Measurements from ENCODE around the gene EFNA5. TPM values are rescaled to one million over a fixed set of nuclear protein-coding genes. Genes with fewer than 3 reads are reported as not detected.

The EFNA5 gene
- total and polyA plus RNA-seq, 7 donors, result 0.32 to 5.4 (median 2.1) TPM

DNA sequence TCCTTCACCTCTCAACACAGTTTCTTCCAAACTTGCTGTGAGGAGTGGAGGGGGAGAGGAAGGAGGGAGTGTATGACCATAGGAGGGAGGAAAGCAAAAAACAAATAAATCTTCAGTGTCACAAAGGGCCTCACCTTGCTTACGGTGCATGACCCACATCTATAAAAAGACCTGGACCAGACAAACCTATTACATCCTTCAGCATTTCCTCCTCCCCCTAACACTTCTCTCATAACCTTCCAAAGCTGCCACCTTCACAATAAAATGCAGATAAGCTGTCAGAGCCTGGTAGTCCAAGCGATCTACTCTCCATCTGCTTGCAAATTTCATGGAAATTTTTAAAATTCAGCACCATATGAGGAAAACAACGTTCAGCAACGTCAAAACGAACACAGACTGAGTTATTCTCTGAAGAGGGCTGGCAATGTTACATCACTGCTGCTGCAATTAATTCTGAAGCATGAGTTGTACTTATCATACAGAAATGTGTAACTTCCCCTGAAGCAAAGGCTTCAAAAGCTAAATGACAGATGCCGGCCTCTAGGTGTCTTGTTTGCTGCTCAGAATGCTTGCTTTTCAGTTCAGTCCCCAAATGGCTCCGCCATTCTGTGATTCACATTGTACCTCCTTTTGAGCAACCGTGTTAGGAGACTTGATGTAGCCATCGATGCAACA, 62.9 kb downstream of the EFNA5 start:
- no peaks in the 10 kb centered on the region for H3K4me1 ChIP-seq
- peaks cover 0 to 3% (median 0%) of the 10 kb centered on the region in 3 donors for H3K27me3 ChIP-seq (ENCODE audit: insufficient read depth in 3 of 3, low read length in 2 of 3)
- no peaks in the 10 kb centered on the region for H3K9me3 ChIP-seq
- TF ChIP-seq, protein P1, sequence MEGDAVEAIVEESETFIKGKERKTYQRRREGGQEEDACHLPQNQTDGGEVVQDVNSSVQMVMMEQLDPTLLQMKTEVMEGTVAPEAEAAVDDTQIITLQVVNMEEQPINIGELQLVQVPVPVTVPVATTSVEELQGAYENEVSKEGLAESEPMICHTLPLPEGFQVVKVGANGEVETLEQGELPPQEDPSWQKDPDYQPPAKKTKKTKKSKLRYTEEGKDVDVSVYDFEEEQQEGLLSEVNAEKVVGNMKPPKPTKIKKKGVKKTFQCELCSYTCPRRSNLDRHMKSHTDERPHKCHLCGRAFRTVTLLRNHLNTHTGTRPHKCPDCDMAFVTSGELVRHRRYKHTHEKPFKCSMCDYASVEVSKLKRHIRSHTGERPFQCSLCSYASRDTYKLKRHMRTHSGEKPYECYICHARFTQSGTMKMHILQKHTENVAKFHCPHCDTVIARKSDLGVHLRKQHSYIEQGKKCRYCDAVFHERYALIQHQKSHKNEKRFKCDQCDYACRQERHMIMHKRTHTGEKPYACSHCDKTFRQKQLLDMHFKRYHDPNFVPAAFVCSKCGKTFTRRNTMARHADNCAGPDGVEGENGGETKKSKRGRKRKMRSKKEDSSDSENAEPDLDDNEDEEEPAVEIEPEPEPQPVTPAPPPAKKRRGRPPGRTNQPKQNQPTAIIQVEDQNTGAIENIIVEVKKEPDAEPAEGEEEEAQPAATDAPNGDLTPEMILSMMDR (IDR thresholded peaks at IDR 0.05), result no peak
- H3K36me3 ChIP-seq (ENCODE audit: insufficient read depth in 1 of 2, low read depth in 1 of 2), result no peaks in the 10 kb centered on the region
- H3K27ac ChIP-seq, result no peak overlapping the region
- H3K4me3 ChIP-seq, result no peak overlapping the region
- ATAC-seq (no peak), DNase-seq (no peak)
- intact Hi-C loops (cut with DNase I), result no loop called here
- WGBS, 3 donors, result 51 to 54% (median 51%) methylated on average over 9 of the region's 9 CpGs

DNA sequence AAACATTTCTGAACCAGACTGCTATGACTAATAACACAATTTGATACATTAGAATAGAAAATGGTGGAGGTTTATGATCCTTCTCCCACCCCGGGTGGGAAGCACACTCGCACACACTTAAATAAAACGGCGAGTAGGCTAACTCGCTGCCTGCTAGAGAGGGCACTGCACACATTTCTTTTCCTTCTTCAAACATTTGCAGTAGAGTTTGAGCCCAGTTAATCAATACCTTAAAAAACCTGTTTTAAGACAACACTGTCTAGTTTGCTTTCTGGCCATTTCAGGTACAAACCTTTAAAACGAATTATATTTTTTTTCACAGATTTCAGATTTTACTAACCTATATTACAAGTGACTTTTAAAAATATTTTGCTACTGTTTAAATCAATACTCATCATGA, 63.5 kb downstream of the EFNA5 start:
- no peak for DNase-seq
- Histone ChIP-seq H3K9me3 (no peaks in the 10 kb centered on the region), H3K4me3 (no peak overlapping the region), H3K4me1 (no peaks in the 10 kb centered on the region), H3K27ac (no peak overlapping the region), H3K36me3 (ENCODE audit: insufficient read depth in 1 of 2, low read depth in 1 of 2) (no peaks in the 10 kb centered on the region), H3K27me3 (ENCODE audit: insufficient read depth in 3 of 3, low read length in 2 of 3) (peaks cover 0 to 3% (median 0%) of the 10 kb centered on the region in 3 donors)
- WGBS, 3 donors, result 78 to 87% (median 80%) methylated on average over 6 of the region's 6 CpGs
- intact Hi-C loops (cut with DNase I), result no loop called here
- no peak for ATAC-seq
- TF ChIP-seq, protein P1 (IDR thresholded peaks at IDR 0.05), result no peak

DNA sequence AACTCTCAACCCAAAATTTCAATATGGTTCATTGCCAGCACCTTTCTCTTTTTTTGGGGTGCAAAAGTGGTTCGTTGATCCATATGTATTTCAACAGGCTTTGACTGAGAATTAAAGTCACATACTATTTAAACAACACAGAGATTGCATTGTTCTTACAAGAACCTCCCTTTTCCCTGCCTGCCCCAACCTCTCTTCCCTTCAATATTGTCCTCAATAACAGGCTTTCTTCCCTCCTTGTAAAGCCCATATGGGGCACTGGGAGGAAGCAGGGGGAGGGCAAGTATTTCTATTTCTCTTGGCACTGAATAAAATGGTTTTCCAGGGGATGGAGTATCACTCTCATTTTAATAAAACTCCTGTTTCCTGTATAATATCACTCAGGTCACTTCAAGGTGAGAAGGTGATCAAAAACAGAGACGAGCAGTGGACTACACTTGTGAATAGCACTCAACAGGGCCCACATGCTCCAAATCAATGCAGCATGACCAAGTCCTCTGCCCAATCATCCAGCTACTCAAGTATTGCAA, 65.1 kb downstream of the EFNA5 start:
- ATAC-seq, result no peak
- Histone ChIP-seq H3K4me1 (no peaks in the 10 kb centered on the region), H3K27me3 (ENCODE audit: insufficient read depth in 3 of 3, low read length in 2 of 3) (peaks cover 0 to 3% (median 0%) of the 10 kb centered on the region in 3 donors), H3K9me3 (no peaks in the 10 kb centered on the region), H3K4me3 (no peak overlapping the region), H3K36me3 (ENCODE audit: insufficient read depth in 1 of 2, low read depth in 1 of 2) (no peaks in the 10 kb centered on the region), H3K27ac (no peak overlapping the region)
- WGBS, 3 donors, result 55 to 57% (median 56%) methylated on average over 2 of the region's 2 CpGs
- no peak for DNase-seq
- intact Hi-C loops (cut with DNase I), result no loop called here
- TF ChIP-seq, protein P1 (IDR thresholded peaks at IDR 0.05), result no peak

DNA sequence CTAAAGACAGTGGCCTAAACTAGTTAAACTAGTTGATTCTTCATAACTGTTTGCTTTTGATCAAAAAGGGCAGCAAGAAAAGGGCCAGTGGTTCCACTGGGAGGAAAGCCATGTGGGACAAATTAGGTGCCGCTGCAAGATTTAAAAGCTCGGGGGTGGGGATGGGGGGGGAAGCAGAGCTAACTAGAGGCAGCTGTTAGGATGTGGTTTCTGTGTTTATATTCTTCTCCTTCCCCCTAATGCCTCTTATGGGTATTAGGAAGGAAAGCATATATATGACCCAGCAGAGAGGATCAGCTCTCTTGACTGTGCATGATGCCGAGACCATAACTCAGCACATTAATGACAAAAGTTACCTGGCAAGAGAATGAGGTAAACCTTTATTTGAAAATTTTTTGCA, 65.7 kb downstream of the EFNA5 start:
- no peaks in the 10 kb centered on the region for H3K36me3 ChIP-seq (ENCODE audit: insufficient read depth in 1 of 2, low read depth in 1 of 2)
- no peak overlapping the region for H3K27ac ChIP-seq
- 40 to 54% (median 42%) methylated on average over 3 of the region's 3 CpGs for WGBS, 3 donors
- H3K4me3 ChIP-seq, result no peak overlapping the region
- no peaks in the 10 kb centered on the region for H3K9me3 ChIP-seq
- H3K27me3 ChIP-seq (ENCODE audit: insufficient read depth in 3 of 3, low read length in 2 of 3), result peaks cover 0 to 3% (median 0%) of the 10 kb centered on the region in 3 donors
- TF ChIP-seq, protein P1 (IDR thresholded peaks at IDR 0.05), result no peak
- no peak for ATAC-seq
- DNase-seq, result no peak
- no peaks in the 10 kb centered on the region for H3K4me1 ChIP-seq
- intact Hi-C loops (cut with DNase I), result no loop called here

Data from psoas muscle (tissue), 8 donors.